Epithelial cell of proximal tubule (primary cell): Measurements from ENCODE around the gene NLRP1. TPM values are rescaled to one million over a fixed set of nuclear protein-coding genes. Genes with fewer than 3 reads are reported as not detected.

Experiments used
- DNase-seq: peaks from one replicate; pipeline ENCODE4 v3.0.0-alpha.2; 2011; ENCODE audit warnings: low read depth
- H3K4me3 ChIP-seq: 2 replicates; pipeline ENCODE4 v1.5.1; 2011; ENCODE audit warnings: low read depth, mild to moderate bottlenecking, low read length
- total RNA-seq: library from RNA; depleted of rRNA; stranded (reverse); fragments of >200 nt; gene quantifications from 2 replicates; pipeline ENCODE4 v1.2.3, GENCODE V29; 2015
- TF ChIP-seq, protein P1 (sequence below): conservative IDR thresholded peaks from 2 replicates; pipeline ENCODE4 v1.5.1; 2012; ENCODE audit warnings: low read depth, mild to moderate bottlenecking, low read length

The NLRP1 gene
- total RNA-seq, 1 donor from 2014 or later = 12.7 TPM

DNA sequence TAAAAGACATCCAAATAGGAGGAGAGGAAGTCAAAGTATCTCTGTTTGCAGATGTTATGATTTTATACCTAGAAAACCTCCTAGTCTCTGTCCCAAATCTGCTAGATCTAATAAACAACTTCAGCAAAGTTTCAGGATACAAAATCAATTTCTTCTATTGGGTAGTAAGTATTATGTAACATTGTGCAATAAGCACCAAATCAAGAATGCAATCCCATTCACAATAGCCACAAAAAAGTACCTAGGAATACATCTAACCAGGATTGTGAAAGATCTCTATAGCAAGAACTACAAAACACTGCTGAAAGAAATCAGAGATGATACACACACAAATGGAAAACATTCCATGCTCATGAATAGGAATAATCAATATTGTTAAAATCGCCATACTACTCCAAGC is 13.0 kb downstream of the NLRP1 start:
- TF ChIP-seq, protein P1, sequence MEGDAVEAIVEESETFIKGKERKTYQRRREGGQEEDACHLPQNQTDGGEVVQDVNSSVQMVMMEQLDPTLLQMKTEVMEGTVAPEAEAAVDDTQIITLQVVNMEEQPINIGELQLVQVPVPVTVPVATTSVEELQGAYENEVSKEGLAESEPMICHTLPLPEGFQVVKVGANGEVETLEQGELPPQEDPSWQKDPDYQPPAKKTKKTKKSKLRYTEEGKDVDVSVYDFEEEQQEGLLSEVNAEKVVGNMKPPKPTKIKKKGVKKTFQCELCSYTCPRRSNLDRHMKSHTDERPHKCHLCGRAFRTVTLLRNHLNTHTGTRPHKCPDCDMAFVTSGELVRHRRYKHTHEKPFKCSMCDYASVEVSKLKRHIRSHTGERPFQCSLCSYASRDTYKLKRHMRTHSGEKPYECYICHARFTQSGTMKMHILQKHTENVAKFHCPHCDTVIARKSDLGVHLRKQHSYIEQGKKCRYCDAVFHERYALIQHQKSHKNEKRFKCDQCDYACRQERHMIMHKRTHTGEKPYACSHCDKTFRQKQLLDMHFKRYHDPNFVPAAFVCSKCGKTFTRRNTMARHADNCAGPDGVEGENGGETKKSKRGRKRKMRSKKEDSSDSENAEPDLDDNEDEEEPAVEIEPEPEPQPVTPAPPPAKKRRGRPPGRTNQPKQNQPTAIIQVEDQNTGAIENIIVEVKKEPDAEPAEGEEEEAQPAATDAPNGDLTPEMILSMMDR = no peak
- no peak for DNase-seq
- no peak overlapping the region for H3K4me3 ChIP-seq

DNA sequence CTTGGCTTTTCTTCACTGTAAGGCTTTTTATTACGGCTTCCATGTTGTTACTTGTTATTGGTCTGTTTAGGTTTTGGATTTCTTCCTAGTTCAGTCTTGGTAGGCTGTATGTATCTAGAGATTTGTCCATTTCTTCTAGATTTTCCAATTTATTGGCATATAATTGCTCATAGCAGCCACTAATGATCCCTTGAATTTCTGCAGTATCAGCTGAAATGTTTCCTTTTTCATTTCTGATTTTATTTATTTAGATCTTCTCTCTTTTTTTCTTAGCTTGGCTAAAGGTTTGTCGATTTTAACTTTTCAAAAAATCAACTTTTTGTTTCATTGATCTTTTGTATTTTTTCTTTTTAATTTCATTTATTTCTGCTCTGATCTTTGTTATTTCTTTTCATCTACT is 18.5 kb downstream of the NLRP1 start:
- no peak overlapping the region for H3K4me3 ChIP-seq

DNA sequence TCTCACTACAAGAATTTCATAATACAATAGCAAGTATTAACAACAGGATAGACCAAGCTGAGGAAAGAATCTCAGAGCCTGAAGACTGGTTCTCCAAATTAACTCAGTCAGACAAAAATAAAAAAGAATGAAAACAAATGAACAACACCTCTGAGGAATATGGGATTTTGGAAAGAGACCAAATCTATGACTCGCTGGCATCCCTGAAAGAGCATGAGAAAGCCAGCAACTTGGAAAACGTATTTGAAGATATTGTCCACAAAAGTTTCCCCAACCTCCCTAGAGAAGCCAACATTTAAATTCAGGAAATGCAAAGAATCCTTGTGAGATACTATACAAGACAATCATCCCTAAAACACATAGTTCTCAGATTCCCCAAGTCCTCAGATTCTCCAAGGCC is 20.9 kb downstream of the NLRP1 start:
- TF ChIP-seq, protein P1 = no peak
- H3K4me3 ChIP-seq = no peak overlapping the region
- no peak for DNase-seq

More for the DNA sequence above, 18.5 kb downstream of the NLRP1 start:
- no peak for DNase-seq
- TF ChIP-seq, protein P1 = no peak

DNA sequence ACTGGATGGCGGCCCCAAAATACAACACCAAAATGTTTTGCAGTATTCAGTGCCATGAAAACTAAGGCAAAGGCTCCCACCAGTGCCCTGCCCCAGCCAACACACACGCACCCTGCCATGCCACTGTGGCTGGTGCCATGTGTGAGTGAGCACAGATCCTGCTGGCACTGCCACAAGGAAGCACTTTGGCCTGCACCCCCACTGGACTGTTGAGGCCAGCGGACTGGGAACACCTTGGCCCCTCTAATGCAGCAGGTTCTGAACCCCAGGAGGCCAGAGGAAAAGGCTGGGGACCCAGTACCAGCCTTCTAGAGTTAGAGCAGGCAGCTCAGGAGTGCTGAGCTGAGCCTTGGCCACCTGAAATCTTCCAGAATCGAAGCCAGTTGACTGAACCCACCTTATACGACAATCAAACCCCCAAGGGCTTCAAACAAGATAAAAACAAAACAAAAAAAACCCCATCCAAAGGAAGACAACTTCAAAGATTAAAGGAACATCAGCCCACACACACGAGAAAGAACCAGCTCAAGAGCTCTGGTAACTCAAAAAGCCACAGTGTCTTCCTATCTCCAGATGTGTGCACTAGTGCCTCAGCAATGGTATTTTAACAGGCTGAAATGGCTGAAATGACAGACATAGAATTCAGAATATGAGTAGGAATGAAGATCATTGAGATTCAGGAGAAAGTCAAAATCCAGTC is 21.5 kb downstream of the NLRP1 start:
- H3K4me3 ChIP-seq = no peak overlapping the region
- TF ChIP-seq, protein P1 = no peak
- no peak for DNase-seq

DNA sequence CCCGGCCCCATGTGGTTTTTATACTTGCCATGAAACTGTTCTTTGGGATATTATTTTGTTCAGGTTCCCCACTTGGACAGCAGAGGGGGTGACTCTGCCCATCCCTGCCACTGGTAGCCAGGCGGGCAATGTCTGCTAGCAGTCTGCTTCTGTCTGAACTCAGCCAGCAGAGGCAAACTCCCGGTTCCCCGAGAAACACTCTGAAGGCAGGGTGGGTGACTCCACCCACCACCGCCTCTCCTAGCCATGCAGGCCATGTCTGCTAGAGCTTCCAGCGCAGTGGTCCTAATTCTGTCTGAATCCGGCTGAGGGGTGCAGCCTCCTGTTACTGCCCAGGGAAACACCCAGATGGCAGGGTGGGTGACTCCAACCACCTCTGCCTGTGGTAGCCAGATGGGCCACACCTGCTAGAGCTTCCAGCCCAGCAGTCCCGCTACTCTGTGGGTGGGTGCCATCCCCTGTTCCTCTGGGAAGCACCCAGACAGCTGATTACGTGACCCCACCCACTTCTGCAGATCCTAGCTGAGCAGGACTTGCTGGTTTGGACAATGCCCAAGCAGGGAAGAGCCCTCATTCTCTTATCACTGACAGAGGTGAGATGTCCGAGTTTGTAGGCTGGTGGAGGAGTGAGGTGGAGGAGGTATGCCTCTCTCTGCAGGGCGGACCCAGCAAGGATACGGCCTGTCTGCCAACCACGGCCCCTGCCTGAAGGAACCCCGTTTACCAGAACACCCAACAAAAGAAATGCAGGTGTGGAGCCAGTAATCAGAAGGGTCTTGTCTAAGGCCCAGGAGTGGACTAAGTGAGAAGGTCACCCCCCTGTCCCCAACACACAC is 22.4 kb downstream of the NLRP1 start:
- DNase-seq = no peak
- no peak overlapping the region for H3K4me3 ChIP-seq
- TF ChIP-seq, protein P1 = no peak

DNA sequence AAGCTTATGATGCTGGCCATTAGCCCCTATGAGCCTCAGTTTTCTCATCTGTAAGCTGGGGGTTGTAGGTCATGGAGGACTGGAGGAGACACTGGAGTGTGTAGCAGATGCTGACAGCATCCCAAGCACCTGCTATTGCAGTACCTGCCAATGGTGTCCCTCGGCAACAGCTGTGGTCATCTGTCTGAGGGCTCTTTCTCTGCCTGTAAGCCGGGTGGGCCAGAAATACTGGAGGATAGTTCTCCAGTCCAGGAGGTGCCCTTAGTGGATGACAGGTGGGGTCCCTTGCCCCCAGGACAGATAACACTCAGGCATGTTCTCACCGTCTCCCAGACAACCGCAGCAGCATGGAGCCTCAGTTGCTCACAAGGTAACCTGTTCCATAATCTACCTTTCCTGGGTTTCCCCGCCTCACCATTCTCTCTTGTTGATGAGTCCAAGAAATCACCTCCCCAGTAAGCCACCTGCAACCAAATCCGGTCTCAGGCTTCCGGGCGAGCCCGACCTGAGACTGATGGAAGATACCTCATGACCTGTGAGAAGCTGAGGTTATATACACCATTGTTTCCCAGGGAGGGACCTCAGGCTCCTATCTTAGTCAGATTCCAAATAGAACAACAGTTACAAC is 23.8 kb downstream of the NLRP1 start:
- H3K4me3 ChIP-seq = no peak overlapping the region
- TF ChIP-seq, protein P1 = no peak
- no peak for DNase-seq
